Mesothelial cell of epicardium (in vitro differentiated cells): ENCODE data around the gene CMTM2. TPM values are rescaled to one million over a fixed set of nuclear protein-coding genes. Genes with fewer than 3 reads are reported as not detected.
"Not testable (repeated sequence)": the region's sequence is repeated elsewhere in the genome, so short reads cannot be mapped to it uniquely, and the experiment has no call there.

Source experiments
- DNase-seq, 2 experiments: peaks; one replicate each; pipeline ENCODE4 v3.0.0; 2021; ENCODE audit warnings: low spot score in 2 of 2; ENCODE audit not compliant: unreplicated experiment in 2 of 2
- H3K27ac Mint-ChIP-seq: 2 replicates; pipeline ENCODE4 v1.8.0; 2021; ENCODE audit warnings: mixed read lengths
- H3K27me3 Mint-ChIP-seq: 2 replicates; pipeline ENCODE4 v1.8.0; 2021; ENCODE audit warnings: low read depth, mixed read lengths
- H3K36me3 Mint-ChIP-seq: 2 replicates; pipeline ENCODE4 v1.8.0; 2021; ENCODE audit warnings: mixed read lengths
- H3K4me1 Mint-ChIP-seq: 2 replicates; pipeline ENCODE4 v1.8.0; 2021; ENCODE audit warnings: mixed read lengths
- H3K4me3 Mint-ChIP-seq: 2 replicates; pipeline ENCODE4 v1.8.0; 2021; ENCODE audit warnings: mild to moderate bottlenecking, moderate library complexity, mixed read lengths
- H3K9me3 Mint-ChIP-seq: 2 replicates; pipeline ENCODE4 v1.8.0; 2021; ENCODE audit warnings: mixed read lengths
- total RNA-seq: library from RNA; stranded (reverse); gene quantifications from 3 replicates; pipeline ENCODE4 v1.2.1, GENCODE V29; 2021
- TF ChIP-seq, protein P1 (sequence below): fragments of 200-600 bp; sonication (generic); IDR thresholded peaks from one replicate; pipeline ENCODE4 v1.5.0; 2021; ENCODE audit warnings: antibody characterized with exemption; ENCODE audit not compliant: unreplicated experiment

CMTM2 gene
- total RNA-seq, 1 donor from 2014 or later = 0.51 TPM

DNA sequence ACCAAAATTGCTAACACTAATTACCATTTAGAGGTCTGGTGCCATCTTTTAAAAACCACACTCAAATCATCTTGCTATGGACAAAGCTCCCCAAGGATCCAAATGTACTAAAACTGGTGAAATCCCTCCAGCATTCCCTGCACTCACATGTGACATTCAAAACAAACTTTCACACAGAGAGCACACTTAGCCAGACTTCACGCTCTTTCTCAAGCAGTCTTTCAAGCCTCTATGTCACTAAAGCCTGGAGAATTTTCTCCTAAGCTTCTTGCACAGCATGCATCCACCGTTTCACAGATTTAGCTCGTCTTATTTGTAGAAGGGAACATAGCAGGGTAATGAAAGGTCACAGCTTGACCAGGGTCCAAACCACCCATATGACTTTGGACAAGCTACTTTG is 44.5 kb downstream of the CMTM2 start:
- no peak for DNase-seq
- Mint-ChIP-seq H3K4me3 (no peak overlapping the region), H3K4me1 (peaks cover 32% of the 10 kb centered on the region), H3K27me3 (no peaks in the 10 kb centered on the region), H3K27ac (no peak overlapping the region), H3K36me3 (peaks cover 18% of the 10 kb centered on the region), H3K9me3 (no peaks in the 10 kb centered on the region)
- TF ChIP-seq, protein P1, sequence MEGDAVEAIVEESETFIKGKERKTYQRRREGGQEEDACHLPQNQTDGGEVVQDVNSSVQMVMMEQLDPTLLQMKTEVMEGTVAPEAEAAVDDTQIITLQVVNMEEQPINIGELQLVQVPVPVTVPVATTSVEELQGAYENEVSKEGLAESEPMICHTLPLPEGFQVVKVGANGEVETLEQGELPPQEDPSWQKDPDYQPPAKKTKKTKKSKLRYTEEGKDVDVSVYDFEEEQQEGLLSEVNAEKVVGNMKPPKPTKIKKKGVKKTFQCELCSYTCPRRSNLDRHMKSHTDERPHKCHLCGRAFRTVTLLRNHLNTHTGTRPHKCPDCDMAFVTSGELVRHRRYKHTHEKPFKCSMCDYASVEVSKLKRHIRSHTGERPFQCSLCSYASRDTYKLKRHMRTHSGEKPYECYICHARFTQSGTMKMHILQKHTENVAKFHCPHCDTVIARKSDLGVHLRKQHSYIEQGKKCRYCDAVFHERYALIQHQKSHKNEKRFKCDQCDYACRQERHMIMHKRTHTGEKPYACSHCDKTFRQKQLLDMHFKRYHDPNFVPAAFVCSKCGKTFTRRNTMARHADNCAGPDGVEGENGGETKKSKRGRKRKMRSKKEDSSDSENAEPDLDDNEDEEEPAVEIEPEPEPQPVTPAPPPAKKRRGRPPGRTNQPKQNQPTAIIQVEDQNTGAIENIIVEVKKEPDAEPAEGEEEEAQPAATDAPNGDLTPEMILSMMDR = no peak

DNA sequence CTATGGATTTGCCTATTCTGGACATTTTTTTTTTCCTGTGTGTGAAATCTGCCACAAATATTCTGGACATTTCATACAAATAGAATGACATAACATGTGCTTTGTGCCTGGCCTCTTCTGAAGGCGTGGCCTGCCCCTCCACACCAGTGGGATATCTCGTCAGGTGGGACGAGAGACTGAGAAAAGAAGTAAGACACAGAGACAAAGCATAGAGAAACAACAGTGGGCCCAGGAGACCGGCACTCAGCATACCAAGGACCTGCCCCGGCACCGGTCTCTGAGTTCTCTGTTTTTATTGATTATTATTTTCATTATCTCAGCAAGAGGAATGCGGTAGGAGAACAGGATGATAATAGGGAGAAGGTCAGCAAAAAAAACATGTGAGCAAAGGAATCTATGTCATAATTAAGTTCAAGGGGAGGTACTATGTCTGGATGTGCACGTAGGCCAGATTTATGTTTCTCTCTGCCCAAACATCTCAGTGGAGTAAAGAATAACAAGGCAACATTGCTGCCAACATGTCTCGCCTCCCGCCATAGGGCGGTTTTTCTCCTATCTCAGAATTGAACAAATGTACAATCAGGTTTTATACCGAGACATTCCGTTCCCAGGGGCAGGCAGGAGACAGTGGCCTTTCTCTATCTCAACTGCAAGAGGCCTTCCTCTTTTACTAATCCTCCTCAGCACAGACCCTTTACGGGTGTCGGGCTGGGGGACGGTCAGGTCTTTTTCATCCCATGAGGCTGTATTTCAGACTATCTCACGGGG is 48.5 kb downstream of the CMTM2 start:
- not testable (repeated sequence) for H3K4me3 Mint-ChIP-seq, H3K9me3 Mint-ChIP-seq, H3K27me3 Mint-ChIP-seq, DNase-seq
- Mint-ChIP-seq H3K27ac (peak overlapping the region; percentile 91), H3K4me1 (peaks cover 12% of the 10 kb centered on the region), H3K36me3 (peaks cover 13% of the 10 kb centered on the region)

DNA sequence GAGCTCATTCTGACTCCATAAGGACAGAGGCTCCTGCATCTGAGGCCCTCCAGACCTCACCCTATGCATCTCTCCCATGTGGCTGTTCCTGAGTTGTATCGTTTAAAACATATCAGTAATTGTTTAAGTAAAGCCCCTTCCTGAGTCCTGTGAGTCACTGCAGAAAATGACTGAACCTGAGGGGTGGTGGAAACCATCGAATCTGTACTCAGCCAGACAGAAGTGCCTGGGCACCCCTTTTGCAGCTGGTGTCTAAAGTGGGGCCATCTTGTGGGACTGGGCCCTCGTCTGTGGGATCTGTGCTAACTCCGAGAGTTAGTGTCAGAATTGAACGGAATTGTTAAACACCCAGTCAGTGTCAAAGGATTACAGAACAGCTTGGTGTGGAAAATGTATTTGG is 50.6 kb downstream of the CMTM2 start:
- no peak overlapping the region for H3K4me3 Mint-ChIP-seq
- no peaks in the 10 kb centered on the region for H3K9me3 Mint-ChIP-seq
- TF ChIP-seq, protein P1 = no peak
- DNase-seq = no peak
- H3K27me3 Mint-ChIP-seq = no peaks in the 10 kb centered on the region
- H3K27ac Mint-ChIP-seq = no peak overlapping the region
- peaks cover 10% of the 10 kb centered on the region for H3K4me1 Mint-ChIP-seq
- H3K36me3 Mint-ChIP-seq = peaks cover 19% of the 10 kb centered on the region

DNA sequence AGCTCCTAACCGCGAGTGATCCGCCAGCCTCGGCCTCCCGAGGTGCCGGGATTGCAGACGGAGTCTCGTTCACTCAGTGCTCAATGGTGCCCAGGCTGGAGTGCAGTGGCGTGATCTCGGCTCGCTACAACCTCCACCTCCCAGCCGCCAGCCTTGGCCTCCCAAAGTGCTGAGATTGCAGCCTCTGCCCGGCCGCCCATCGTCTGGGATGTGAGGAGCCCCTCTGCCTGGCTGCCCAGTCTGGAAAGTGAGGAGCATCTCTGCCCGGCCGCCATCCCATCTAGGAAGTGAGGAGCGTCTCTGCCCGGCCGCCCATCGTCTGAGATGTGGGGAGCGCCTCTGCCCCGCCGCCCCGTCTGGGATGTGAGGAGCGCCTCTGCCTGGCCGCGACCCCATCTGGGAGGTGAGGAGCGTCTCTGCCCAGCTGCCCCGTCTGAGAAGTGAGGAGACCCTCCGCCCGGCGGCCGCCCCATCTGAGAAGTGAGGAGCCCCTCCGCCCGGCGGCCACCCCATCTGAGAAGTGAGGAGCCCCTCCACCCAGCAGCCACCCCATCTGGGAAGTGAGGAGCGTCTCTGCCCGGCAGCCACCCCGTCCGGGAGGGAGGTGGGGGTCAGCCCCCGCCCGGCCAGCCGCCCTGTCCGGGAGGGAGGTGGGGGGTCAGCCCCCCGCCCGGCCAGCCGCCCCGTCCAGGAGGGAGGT is 51.4 kb downstream of the CMTM2 start:
- not testable (repeated sequence) for DNase-seq, H3K27me3 Mint-ChIP-seq, H3K27ac Mint-ChIP-seq, H3K9me3 Mint-ChIP-seq, H3K4me3 Mint-ChIP-seq, H3K4me1 Mint-ChIP-seq
- peaks cover 20% of the 10 kb centered on the region for H3K36me3 Mint-ChIP-seq

DNA sequence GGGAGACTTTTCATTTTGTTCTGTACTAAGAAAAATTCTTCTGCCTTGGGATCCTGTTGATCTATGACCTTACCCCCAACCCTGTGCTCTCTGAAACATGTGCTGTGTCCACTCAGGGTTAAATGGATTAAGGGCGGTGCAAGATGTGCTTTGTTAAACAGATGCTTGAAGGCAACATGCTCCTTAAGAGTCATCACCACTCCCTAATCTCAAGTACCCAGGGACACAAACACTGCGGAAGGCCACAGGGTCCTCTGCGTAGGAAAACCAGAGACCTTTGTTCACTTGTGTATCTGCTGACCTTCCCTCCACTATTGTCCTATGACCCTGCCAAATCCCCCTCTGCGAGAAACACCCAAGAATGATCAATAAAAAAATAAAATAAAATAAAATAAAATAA is 52.3 kb downstream of the CMTM2 start:
- not testable (repeated sequence) for H3K27ac Mint-ChIP-seq, H3K4me3 Mint-ChIP-seq, DNase-seq, H3K27me3 Mint-ChIP-seq, H3K4me1 Mint-ChIP-seq, H3K9me3 Mint-ChIP-seq
- H3K36me3 Mint-ChIP-seq = peaks cover 20% of the 10 kb centered on the region

DNA sequence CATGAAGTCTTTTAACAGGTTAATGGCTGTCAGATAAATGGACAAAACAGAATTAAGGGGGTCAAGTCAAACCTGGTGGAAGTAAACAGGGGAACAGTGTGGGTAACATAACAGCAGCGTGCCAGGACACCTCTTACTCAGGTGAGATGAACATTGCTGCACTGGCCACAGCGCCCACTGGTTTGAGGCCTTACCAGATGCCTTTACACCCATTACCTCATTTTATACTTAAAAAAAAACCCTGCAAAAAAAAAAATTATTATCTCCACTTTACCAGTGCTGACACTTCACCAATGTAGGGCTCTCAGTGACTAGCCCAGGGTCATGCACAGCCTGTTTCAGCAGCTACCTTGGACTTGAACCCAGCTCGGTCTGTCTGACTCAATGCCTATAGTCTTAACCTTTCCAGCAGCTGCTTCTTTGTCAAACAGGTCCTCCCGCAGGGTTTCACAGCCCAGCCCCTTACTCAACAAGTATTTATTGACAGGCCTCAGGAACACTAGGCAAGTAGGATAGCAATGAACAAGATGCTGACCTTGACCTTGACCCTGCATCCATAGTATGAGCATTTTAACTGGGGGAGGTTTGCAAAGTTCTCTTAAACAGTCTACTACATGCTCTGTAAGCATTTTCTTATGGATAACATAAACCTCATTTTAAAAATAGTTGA is 55.4 kb downstream of the CMTM2 start:
- H3K4me3 Mint-ChIP-seq = no peak overlapping the region
- no peak for DNase-seq
- TF ChIP-seq, protein P1 = no peak
- peaks cover 12% of the 10 kb centered on the region for H3K4me1 Mint-ChIP-seq
- H3K27me3 Mint-ChIP-seq = no peaks in the 10 kb centered on the region
- H3K27ac Mint-ChIP-seq = no peak overlapping the region
- no peaks in the 10 kb centered on the region for H3K9me3 Mint-ChIP-seq
- peaks cover 14% of the 10 kb centered on the region for H3K36me3 Mint-ChIP-seq

DNA sequence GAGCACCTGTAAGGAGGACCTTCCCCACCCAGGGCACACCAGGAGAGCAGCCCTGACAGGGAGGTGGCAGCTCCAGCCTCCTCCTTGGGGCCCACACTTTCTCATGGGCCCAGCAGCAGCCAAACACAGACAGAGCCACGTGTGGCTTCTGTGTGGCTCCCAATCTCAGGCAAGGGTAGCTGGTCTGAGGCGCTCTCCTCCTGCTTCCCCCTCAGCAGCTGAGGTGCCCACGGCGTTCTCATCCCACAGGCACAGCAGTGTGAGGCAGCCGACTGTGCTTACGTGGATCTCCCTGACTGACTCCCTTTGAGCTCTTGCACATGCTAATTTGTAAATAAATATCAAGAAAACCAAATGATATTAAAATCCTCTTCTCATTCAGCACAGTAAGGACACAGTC is 56.1 kb downstream of the CMTM2 start:
- H3K9me3 Mint-ChIP-seq = no peaks in the 10 kb centered on the region

More for the DNA sequence above, 56.1 kb downstream of the CMTM2 start:
- H3K36me3 Mint-ChIP-seq = peaks cover 14% of the 10 kb centered on the region
- H3K27ac Mint-ChIP-seq = peak overlapping the region; percentile 34
- DNase-seq = no peak
- H3K4me3 Mint-ChIP-seq = no peak overlapping the region
- H3K27me3 Mint-ChIP-seq = no peaks in the 10 kb centered on the region
- peaks cover 12% of the 10 kb centered on the region for H3K4me1 Mint-ChIP-seq
- TF ChIP-seq, protein P1 = no peak
